Activated CD4-positive, CD25-positive, alpha-beta regulatory T cell treated with anti-CD3 and anti-CD28 coated beads, Interleukin-2, amount 50 U/mL, for 16 hours (primary cell): ENCODE data around the gene DENND1A.

Source experiments
- DNase-seq: peaks from one replicate; pipeline ENCODE4 v3.0.0-alpha.2; 2020; ENCODE audit warnings: low read depth, low spot score

The DENND1A gene

GRCh38 chr9:123391946-123392345 is 538.0 kb downstream of the DENND1A start:
- no peak for DNase-seq

- no peak for DNase-seq
Measured at GRCh38 chr9:123391233-123391632, 538.7 kb downstream of the DENND1A start.

- no peak for DNase-seq
Measured at GRCh38 chr9:123390337-123391135, 539.4 kb downstream of the DENND1A start.

- DNase-seq: no peak
Measured at GRCh38 chr9:123389698-123390097, 540.2 kb downstream of the DENND1A start.

GRCh38 chr9:123389070-123389469 is 540.9 kb downstream of the DENND1A start:
- DNase-seq: no peak

GRCh38 chr9:123387686-123388085 is 542.2 kb downstream of the DENND1A start:
- no peak for DNase-seq

- no peak for DNase-seq
Measured at GRCh38 chr9:123383512-123384170, 546.3 kb downstream of the DENND1A start.

- DNase-seq: no peak
Measured at GRCh38 chr9:123382653-123383511, 547.0 kb downstream of the DENND1A start.

GRCh38 chr9:123380852-123381705 is 548.8 kb downstream of the DENND1A start:
- DNase-seq: no peak

GRCh38 chr9:123378956-123379660 is 550.8 kb downstream of the DENND1A start:
- DNase-seq: no peak

- DNase-seq: no peak
Measured at GRCh38 chr9:123378025-123378424, 551.9 kb downstream of the DENND1A start.

- no peak for DNase-seq
Measured at GRCh38 chr9:123377211-123377971, 552.5 kb downstream of the DENND1A start.

GRCh38 chr9:123376218-123377071 is 553.5 kb downstream of the DENND1A start:
- DNase-seq: no peak

- no peak for DNase-seq
Measured at GRCh38 chr9:123375469-123376132, 554.3 kb downstream of the DENND1A start.

GRCh38 chr9:123373946-123374345 is 556.0 kb downstream of the DENND1A start:
- DNase-seq: no peak

GRCh38 chr9:123373447-123373923 is 556.4 kb downstream of the DENND1A start:
- DNase-seq: no peak

GRCh38 chr9:123372766-123373446 is 557.0 kb downstream of the DENND1A start:
- no peak for DNase-seq
